MM.1S (cell line): ENCODE measurements around the gene GOLT1A.

ENCODE experiments used
- CTCF ChIP-seq: fragments of 300-600 bp; sonication (generic); IDR thresholded peaks from 2 replicates; pipeline ENCODE4 v1.5.1; 2016; ENCODE audit warnings: antibody characterized with exemption, low read length, mixed read lengths
- EZH2 ChIP-seq: fragments of 300-600 bp; sonication (generic); optimal IDR thresholded peaks from 2 replicates; pipeline ENCODE3; 2017; ENCODE audit warnings: low read depth, mild to moderate bottlenecking, antibody characterized with exemption, low read length, mixed read lengths

GRCh38 chr1:204178487-204179281 lies 35.1 kb downstream of the GOLT1A start:
- TF ChIP-seq CTCF (no peak), EZH2 (no peak)
